Smooth muscle cell (in vitro differentiated cells): ENCODE data around the gene SRGAP3. TPM values are rescaled to one million over a fixed set of nuclear protein-coding genes. Genes with fewer than 3 reads are reported as not detected.

Source experiments
- DNase-seq: peaks from one replicate; lab custom pipeline; 2025; ENCODE audit not compliant: unreplicated experiment; lab: John Stamatoyannopoulos, UW
- H2AFZ ChIP-seq: fragments of 200-600 bp; sonication (generic); 2 replicates; pipeline ENCODE4 v1.6.0; 2016; ENCODE audit warnings: antibody characterized with exemption, low read depth, mild to moderate bottlenecking
- H3F3A ChIP-seq: fragments of 200-600 bp; sonication (generic); 2 replicates; pipeline ENCODE4 v1.6.0; 2017; ENCODE audit warnings: antibody characterized with exemption, low read depth
- H3K27ac ChIP-seq: fragments of 200-600 bp; sonication (generic); 2 replicates; pipeline ENCODE4 v1.5.1; 2016; ENCODE audit warnings: low read depth, mild to moderate bottlenecking
- H3K27me3 ChIP-seq: fragments of 200-600 bp; sonication (generic); 2 replicates; pipeline ENCODE4 v1.6.1; 2016; ENCODE audit warnings: low read depth, mild to moderate bottlenecking
- H3K36me3 ChIP-seq: fragments of 200-600 bp; sonication (generic); 2 replicates; pipeline ENCODE4 v1.5.1; 2016; ENCODE audit warnings: low read depth
- H3K4me1 ChIP-seq: fragments of 200-600 bp; sonication (generic); 2 replicates; pipeline ENCODE4 v1.5.1; 2016; ENCODE audit warnings: low read depth
- H3K4me2 ChIP-seq: fragments of 200-600 bp; sonication (generic); 2 replicates; pipeline ENCODE4 v1.6.0; 2016; ENCODE audit warnings: mild to moderate bottlenecking
- H3K4me3 ChIP-seq: fragments of 200-600 bp; sonication (generic); 2 replicates; pipeline ENCODE4 v1.5.1; 2016; ENCODE audit warnings: mild to moderate bottlenecking
- H3K79me2 ChIP-seq: fragments of 200-600 bp; sonication (generic); 2 replicates; pipeline ENCODE4 v1.6.0; 2016; ENCODE audit warnings: low read depth, mild to moderate bottlenecking
- H3K9ac ChIP-seq: fragments of 200-600 bp; sonication (generic); 2 replicates; pipeline ENCODE4 v1.6.0; 2016; ENCODE audit warnings: low read depth
- H3K9me3 ChIP-seq: fragments of 200-600 bp; sonication (generic); replicated peaks from 2 replicates; pipeline ENCODE4 v1.5.1; 2016; ENCODE audit warnings: low read depth
- H4K20me1 ChIP-seq: fragments of 200-600 bp; sonication (generic); 2 replicates; pipeline ENCODE4 v1.6.0; 2016; ENCODE audit warnings: low read depth
- CTCF ChIP-seq: fragments of 200-600 bp; sonication (generic); IDR thresholded peaks from 2 replicates; pipeline ENCODE4 v1.5.1; 2017; ENCODE audit warnings: borderline replicate concordance, mild to moderate bottlenecking, antibody characterized with exemption; ENCODE audit not compliant: insufficient read depth, poor library complexity, severe bottlenecking
- WGBS: methylation state at CpG from one replicate; pipeline ENCODE4 v1.1.7; 2016; ENCODE audit warnings: low lambda C conversion rate; 5-methylcytosine and 5-hydroxymethylcytosine counted together
- polyA plus RNA-seq: library from polyadenylated mRNA; unstranded; fragments of >200 nt; fragmentation: Nextera tagmentation; extraction: Ambion mirVana; gene quantifications from 2 replicates; pipeline ENCODE4 v1.2.1, GENCODE V29; 2016
- total RNA-seq: library from RNA; depleted of rRNA; stranded (reverse); fragments of >200 nt; gene quantifications from 2 replicates; pipeline ENCODE4 v1.2.3, GENCODE V29; 2014

Gene SRGAP3
- total and polyA plus RNA-seq, 2 experiments from 2014 or later, result 1.5 to 3.1 TPM

DNA sequence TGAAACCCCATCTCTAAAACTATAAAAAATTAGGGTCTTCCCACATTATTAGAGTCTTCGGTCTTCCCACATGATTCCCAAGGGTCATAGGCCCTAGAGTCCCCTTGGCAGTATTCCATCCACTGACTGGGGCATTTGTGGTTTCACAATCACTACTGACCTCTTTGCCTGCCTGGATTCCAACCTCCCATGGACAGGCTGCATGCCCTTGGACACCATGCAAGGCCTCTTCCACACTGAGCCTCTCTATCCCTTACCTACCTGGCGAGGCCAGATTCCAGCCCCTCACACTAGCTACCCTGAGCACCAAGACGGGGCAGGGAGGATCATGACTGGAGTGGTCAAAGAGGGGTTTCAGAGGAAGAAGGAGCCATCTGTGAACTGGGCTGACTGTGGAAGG, 64.4 kb downstream of the SRGAP3 start:
- Histone ChIP-seq H3K4me2 (no peak overlapping the region), H4K20me1 (no peaks in the 10 kb centered on the region), H3K27me3 (peaks cover 4% of the 10 kb centered on the region), H3K36me3 (no peaks in the 10 kb centered on the region), H3K79me2 (no peaks in the 10 kb centered on the region), H3K27ac (no peak overlapping the region), H2AFZ (no peak overlapping the region), H3K9me3 (no peaks in the 10 kb centered on the region), H3K4me3 (no peak overlapping the region), H3K9ac (no peak overlapping the region), H3K4me1 (peaks cover 28% of the 10 kb centered on the region), H3F3A (no peaks in the 10 kb centered on the region)
- DNase-seq, result no peak
- TF ChIP-seq CTCF, result no peak
- WGBS, result 98% methylated on average over 3 of the region's 3 CpGs

GRCh38 chr3:9184461-9184835, 65.0 kb downstream of the SRGAP3 start:
- no peak overlapping the region for H3K4me3 ChIP-seq
- WGBS, result 90% methylated on average over 4 of the region's 4 CpGs
- peaks cover 28% of the 10 kb centered on the region for H3K4me1 ChIP-seq
- DNase-seq, result no peak
- H3K9me3 ChIP-seq, result no peaks in the 10 kb centered on the region
- no peak overlapping the region for H2AFZ ChIP-seq
- no peaks in the 10 kb centered on the region for H3K36me3 ChIP-seq
- H3K4me2 ChIP-seq, result no peak overlapping the region
- H3K27ac ChIP-seq, result no peak overlapping the region
- peaks cover 4% of the 10 kb centered on the region for H3K27me3 ChIP-seq
- no peak overlapping the region for H3K9ac ChIP-seq
- H3K79me2 ChIP-seq, result no peaks in the 10 kb centered on the region
- H3F3A ChIP-seq, result no peaks in the 10 kb centered on the region
- no peak for TF ChIP-seq CTCF
- no peaks in the 10 kb centered on the region for H4K20me1 ChIP-seq

GRCh38 chr3:9183811-9184460, 65.5 kb downstream of the SRGAP3 start:
- 57% methylated on average over 10 of the region's 10 CpGs for WGBS
- TF ChIP-seq CTCF, result no peak
- Histone ChIP-seq H3K36me3 (no peaks in the 10 kb centered on the region), H3K4me3 (no peak overlapping the region), H3K4me1 (peaks cover 28% of the 10 kb centered on the region), H3K9ac (no peak overlapping the region), H4K20me1 (no peaks in the 10 kb centered on the region), H3K27me3 (peaks cover 4% of the 10 kb centered on the region), H3F3A (no peaks in the 10 kb centered on the region), H2AFZ (no peak overlapping the region), H3K79me2 (no peaks in the 10 kb centered on the region), H3K9me3 (no peaks in the 10 kb centered on the region), H3K4me2 (no peak overlapping the region), H3K27ac (no peak overlapping the region)
- DNase-seq, result no peak

- Histone ChIP-seq H3K9me3 (no peaks in the 10 kb centered on the region), H3K27me3 (peaks cover 4% of the 10 kb centered on the region), H3K4me2 (no peak overlapping the region), H3K27ac (no peak overlapping the region), H2AFZ (no peak overlapping the region), H3K36me3 (no peaks in the 10 kb centered on the region), H3K79me2 (no peaks in the 10 kb centered on the region), H4K20me1 (no peaks in the 10 kb centered on the region), H3K9ac (no peak overlapping the region), H3K4me3 (no peak overlapping the region), H3K4me1 (peaks cover 28% of the 10 kb centered on the region), H3F3A (no peaks in the 10 kb centered on the region)
- 95% methylated on average over 3 of the region's 3 CpGs for WGBS
- no peak for DNase-seq
- no peak for TF ChIP-seq CTCF
Observed at GRCh38 chr3:9183011-9183410, 66.4 kb downstream of the SRGAP3 start.
